Stimulated activated CD4-positive, alpha-beta T cell treated with anti-CD3 and anti-CD28 coated beads, Interleukin-4, amount 100 ng/mL, for 48 hours (primary cell): ENCODE measurements around the gene CTAG2.
"Not testable (repeated sequence)": the region's sequence is repeated elsewhere in the genome, so short reads cannot be mapped to it uniquely, and the experiment has no call there.

Source experiments
- DNase-seq, 2 donors: peaks; one replicate each; pipeline ENCODE4 v3.0.0-alpha.2; 2020; ENCODE audit warnings: low read depth in 2 of 2

CTAG2 gene

DNA sequence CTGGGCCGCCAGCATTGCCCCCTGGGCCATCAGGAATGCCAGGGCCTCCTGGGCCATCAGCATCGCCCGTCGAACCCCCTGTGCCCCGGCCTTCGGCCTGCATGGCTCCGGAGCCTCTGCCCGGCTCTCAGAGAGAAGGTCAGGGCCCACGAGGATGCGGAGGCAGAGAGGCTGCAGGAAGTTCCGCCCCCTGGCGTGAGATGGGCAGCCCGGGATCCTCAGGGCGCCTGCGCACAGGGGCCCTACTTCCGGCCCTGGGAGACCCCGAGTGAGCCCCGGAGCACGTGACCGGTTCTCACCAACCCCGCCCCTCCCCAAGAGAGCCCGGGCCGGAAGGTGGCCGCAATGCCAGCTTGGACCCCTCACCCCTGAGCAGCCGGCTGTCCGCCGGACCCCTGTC lies at the start of gene CTAG2:
Gene CTAG2 (minus strand): TSS at position 167 of the 400 bp plus-strand sequence. CDS start 64 bp downstream, at position 103.
- DNase-seq: not testable (repeated sequence)

DNA sequence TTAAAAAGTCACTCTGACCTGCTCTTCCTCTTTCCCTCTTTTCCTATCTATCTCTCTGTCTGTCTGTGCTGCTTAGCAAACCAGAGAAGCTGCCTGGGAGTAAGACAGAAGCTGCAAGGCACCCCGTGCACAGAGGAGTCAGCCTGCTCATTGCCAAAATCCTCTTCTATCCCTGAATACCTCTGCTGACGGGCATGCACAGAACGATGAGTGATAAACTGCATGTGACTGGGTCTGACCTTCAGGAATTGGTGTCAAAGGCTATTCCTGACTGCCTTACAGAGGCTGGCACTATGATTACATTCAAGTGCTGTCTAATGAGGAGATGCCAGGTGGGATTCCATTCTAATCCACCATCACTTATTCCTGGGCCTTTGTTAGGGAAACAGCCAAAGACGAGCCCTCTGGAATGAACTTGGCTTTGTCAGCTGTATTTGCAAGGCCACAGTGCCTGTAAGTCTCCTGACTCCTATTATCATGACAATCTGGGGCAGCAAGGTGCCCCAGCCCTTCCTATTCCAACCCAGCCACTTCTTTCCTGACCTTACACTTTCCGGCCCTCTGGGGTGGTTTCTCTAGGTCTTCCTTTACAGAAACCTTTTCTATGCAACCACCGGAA lies 45.4 kb upstream of the CTAG2 start:
- no peak for DNase-seq

DNA sequence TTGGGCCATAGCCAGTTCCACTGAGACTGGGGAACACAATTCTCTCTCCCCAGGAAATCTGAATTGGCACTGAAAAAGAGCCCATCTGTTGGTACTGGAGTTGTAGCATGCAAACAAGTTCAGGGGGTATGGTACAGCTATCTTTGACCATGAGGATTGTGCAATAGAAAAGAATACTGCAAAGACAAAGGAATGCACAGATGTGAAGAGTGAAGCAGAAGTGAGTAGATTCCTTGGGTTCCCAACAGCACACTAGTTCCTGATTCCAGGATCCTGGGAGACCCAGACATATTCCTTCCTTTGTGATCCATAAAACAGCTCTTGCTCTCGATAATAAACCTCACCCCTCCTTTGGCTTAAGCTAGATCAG lies 43.3 kb upstream of the CTAG2 start:
- DNase-seq: no peak

DNA sequence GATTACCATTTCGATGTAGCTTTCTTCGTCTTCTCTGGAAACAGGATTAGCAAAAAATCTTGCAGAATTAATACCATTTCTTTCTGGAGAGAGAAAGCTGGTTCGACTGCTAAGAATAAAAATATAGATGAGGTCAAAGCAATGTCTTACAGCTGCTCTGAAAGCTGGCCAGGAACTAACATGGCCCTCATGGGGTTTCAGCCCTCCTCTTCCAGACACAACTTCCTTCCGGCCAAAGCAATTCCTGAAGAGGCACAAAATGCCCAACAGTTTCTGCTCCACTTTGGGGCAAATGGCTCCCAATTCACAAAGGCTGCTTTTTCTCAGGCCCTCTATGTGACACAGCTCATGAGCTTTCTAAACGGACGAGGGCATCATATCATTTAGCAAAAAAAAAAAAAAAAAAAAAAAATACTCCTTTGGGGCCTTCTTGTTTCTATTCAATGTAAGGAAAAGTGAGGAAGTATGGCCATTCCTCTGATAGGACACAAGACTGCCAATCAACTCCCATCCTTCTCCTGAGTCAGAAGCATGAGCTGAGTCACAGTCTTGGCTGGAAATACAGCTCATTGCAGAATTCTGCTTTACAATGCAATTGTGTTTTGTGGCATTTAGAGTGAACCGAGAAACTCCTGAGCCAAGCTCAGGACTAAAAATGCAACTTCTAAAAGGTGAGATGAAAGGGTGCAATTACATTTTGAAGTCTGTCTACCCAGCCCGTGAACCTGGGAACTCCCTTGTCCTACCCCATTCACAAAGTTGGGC lies 42.7 kb upstream of the CTAG2 start:
- DNase-seq: no peak

DNA sequence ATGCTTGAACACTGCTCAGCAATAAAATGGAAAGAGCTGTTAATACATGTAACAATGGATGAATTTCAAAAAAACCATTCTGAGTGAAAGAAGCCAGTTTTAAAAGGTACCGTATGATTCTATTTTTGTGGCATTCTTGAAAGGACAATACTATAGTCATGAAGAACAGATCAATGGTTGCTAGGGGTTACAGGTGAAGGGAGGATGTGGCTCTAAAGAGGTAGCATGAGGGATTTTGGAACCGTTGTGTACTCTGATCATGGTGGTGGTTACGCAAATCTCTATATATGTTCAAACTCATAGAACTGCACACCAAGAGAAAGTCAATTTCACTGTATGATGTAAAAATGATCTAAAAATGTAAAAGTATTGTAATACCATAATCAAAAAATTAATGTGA lies 40.0 kb upstream of the CTAG2 start:
- no peak for DNase-seq

DNA sequence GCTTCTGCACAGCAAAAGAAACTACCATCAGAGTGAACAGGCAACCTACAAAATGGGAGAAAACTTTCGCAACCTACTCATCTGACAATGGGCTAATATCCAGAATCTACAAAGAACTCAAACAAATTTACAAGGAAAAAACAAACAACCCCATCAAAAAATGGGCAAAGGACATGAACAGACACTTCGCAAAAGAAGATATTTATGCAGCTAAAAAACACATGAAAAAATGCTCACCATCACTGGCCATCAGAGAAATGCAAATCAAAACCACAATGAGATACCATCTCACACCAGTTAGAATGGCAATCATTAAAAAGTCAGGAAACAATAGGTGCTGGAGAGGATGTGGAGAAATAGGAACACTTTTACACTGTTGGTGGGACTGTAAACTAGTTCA lies 37.1 kb upstream of the CTAG2 start:
- DNase-seq: not testable (repeated sequence)

DNA sequence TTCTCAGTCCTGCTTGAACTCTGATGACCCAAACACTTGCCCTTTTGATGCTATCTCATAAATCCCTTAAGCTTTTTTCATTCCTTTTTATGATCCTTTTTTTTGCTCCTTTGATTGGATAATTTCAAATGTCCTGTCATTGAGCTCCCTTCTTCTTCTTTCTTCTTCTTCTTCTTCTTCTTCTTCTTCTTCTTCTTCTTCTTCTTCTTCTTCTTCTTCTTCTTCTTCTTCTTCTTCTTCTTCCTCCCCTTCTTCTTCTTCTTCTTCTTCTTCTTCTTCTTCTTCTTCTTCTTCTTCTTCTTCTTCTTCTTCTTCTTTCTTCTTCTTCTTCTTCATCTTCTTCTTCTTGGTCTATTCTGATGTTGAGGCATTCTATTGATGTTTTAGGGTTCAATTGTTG lies 18.7 kb upstream of the CTAG2 start:
- DNase-seq: not testable (repeated sequence)

- DNase-seq: not testable (repeated sequence)
Measured at GRCh38 chrX:154670848-154671247, 17.5 kb upstream of the CTAG2 start.

DNA sequence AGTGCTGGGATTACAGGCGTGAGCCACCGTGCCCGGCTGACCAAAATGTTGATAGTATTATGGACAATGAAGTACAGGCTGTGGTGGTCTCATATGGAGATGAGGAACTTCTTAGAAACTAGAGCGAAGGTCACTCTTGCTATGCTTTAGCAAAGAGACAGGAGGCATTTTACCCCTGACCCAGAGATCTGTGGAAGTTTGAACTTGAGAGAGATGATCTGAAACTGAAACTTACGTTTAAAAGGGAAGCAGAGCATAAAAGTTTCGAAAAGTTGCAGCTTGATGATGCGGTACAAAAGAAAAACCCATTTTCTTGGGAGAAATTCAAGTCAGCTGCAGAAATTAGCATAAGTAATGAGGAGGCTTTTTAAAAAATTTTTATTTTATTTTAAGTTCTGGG lies 8.5 kb upstream of the CTAG2 start:
- no peak for DNase-seq

DNA sequence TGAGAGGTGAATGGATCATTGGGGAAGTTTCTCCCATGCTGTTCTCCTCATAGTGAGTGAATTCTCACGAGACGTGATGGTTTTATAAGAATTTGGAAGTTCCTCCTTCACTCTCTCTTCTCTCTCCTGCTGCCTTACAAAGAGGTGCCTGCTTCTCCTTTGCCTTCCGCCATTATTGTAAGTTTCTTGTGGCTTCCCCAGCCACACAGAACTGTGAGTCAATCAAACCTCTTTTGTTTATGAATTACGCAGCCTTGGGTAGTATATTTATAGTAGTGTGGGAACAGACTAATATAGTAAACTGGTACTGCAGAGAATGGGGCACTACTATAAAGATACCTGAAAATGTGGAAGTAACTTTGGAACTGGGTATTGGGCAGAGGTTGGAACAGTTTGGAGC lies 7.8 kb upstream of the CTAG2 start:
- no peak for DNase-seq

DNA sequence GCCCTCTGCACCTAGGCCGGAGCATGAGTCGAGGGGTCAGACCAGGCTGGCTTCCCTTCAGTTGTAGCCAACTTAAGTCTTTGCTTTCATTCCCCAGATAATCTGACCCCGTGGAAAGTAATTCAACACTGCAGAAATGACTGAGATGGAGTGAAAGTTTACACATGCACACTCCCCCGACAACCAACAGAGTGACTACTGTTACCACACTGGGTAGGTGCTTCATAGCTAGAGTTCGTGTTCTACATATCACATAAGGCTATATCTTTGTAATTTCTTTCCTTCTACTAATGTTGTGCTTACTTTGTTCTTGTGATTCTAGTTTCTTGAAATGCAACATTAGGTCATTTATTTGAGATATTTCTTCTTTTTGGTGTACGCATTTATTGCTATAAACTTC lies 7.2 kb upstream of the CTAG2 start:
- no peak for DNase-seq

- no peak for DNase-seq
Measured at GRCh38 chrX:154658957-154659356, 5.6 kb upstream of the CTAG2 start.

DNA sequence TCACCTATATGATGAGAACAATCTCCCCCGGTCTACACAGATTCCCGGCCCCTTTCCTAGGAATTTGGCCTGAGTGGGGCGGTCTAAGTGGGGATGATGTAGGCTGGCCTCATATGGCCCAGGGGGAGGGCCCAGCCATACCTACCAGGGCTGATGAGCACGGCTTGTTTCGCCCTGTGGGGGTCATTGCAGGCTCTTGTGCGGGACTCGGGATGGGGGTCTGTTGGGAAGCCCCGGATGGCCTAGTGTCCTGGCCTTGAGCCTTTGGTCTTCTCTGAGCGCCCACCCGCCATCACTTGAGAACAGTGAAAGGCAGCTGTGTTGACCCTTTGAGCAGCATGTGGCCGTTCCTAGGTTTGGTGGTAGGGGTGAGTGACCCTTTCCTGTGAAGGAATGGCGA lies 4.8 kb upstream of the CTAG2 start:
- no peak for DNase-seq

GRCh38 chrX:154657226-154657805 lies 3.9 kb upstream of the CTAG2 start:
- DNase-seq: no peak

DNA sequence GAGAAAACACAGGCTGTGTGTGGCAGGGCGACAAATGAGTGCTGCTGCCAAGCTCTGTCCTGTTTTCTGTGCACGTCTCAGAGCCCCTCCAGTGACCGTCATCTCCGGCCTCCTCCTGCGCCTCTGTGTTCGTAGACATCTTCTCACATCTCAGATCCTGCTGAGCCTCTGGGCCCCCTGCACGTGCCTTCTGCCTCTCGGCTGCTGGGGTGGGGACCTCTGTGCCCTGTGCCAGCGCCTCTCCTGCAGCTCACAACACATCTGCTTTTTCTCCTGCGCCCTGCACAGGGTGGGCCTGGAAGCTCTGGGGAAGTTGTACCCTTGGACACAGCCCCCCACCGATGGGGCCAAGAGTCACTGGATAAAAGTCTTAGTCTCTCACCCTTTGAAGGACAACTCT lies 2.4 kb upstream of the CTAG2 start:
- no peak for DNase-seq

DNA sequence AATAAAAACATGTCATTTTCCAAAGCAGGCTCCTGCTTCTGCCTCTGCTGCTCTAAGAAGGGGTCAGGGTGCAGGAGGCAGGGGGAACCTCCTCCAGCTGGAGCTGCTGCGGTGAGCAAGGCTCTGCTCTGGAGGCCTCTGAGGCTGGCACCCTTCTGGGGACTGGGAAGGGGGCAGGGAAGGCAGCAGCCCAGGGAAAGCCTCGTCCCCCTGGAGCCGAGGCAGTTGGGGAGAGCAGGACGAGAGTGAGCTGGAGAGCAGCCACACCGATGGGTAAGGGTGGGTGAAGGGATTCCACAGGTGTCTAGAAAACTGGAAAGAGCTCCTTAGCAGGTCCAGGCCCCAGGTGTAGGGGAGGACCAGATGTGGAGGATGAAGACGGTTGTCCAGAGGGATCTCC lies 2.0 kb upstream of the CTAG2 start:
- no peak for DNase-seq

GRCh38 chrX:154654925-154655324 lies 1.5 kb upstream of the CTAG2 start:
- DNase-seq: no peak

- DNase-seq: no peak
Measured at GRCh38 chrX:154654372-154654771, 993 bp upstream of the CTAG2 start.

DNA sequence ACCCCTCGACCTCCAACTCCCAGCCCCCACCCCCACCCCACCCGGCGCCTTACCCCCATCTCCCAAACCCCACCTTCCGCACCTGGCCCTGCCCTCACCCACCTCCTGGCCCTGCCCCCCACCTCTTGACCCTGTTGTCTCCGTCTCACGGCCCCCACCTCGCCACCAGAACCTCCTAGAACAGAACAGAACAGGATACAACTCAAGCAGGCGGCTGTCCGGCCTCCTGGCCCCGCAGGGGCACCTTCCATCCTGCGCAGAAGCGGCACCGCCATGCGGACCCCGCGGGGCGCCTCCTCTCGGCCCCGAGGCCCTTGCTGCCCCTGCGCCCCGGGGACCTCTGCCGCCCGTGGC lies 354 bp downstream of the CTAG2 start:
- no peak for DNase-seq

- DNase-seq: no peak
Measured at GRCh38 chrX:154652311-154653047, 900 bp downstream of the CTAG2 start.

GRCh38 chrX:154650221-154650510 lies 3.2 kb downstream of the CTAG2 start:
- DNase-seq: no peak

- DNase-seq: no peak
Measured at GRCh38 chrX:154649503-154650220, 3.7 kb downstream of the CTAG2 start.
